Measurements from ENCODE around the gene MSMP.
A peak's percentile ranks its signal among the peaks of the same experiment; 100 is the strongest.

MSMP gene

DNA sequence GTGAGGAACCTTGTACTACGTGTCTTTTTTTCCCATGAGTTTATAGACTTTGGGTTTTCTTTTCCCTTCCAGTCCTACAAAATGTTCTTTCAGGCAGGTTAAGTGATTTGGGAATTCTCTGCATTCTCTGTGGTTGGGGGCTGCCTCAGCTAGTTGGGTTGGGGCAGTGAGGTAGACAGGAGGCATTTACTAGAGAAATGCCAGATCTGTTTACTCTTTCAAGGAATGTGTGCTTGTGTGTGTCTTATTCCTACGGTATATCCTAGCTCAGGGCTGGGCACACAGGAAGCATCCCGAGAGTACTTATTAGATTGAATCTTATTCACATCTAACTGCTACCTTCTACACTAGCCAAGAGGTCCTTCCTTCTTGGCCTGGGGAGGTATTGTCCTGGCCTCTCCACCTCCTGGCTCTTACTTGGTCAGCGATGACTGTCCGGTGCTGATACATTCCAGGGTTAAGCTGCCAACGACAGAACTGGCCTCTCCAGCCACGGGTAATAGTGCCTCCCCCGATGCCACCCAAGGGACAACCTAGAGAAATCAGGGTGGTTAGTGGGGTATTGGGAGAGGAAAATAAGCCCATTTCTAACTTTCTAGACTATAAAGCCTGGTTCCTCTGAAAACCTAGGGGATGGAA lies 10.1 kb downstream of the MSMP start:
- DNase-seq (ENCODE audit: low read depth in 2 of 2), result no peak

DNA sequence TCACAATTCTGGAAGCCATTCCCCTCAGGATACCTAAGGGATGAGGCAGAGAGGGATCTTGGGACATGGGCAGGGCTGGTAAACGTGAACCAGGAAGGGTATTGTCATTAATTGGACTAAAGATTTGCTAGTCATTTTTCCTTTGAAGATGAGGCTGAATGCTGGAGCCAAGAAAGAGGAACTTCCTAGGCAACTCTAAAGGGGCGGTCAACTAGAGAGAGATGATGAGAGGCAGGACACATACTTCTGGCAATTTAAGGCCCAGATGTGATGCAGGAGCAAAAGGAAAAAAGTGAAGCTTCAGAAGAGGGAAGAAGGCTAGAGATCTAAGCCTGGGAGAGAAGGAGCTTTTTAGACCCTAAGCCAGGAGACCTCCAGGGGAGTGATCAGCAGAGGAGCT lies 10.6 kb downstream of the MSMP start:
- DNase-seq (ENCODE audit: low read depth in 2 of 2), result no peak

DNA sequence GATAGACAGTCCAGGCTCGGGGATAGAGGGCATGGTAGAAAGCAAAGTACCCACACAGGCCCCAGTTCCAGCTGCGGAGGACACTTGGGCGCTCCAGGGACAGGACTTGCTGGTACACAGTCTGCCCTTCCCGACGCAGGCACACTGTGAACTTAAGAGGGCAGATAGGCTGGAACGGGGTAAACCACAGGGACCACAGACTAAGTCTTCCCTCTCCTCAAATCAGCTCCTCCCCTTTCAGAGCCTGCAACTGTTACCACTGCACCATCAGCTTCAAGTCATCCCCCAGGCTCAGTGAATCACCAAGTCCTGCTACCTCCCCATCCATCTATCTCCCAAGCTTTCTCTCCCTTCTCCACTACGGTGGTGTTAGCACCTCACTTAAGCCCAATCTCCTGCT lies 12.3 kb downstream of the MSMP start:
- DNase-seq (ENCODE audit: low read depth in 2 of 2), result no peak

DNA sequence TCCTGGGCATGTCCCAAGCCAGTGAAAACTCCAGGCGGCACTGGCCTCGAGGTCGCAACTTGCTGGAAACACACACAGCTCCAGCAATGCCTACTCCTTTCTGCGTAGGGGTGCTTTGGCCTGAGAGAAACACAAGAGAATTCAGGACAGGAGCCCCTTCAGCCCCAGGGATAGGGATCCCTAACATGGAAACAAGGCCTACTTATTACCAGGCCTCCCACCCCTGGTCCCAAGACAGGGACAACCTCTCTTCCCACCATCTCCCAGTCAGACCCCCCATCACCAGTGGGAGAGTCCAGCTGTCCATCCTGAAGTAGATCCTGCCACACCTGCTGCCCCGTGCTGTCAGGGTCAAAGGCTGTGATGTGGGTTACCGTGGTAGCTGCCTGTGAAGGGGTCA lies 13.8 kb downstream of the MSMP start:
- no peak for DNase-seq (ENCODE audit: low read depth in 2 of 2)

DNA sequence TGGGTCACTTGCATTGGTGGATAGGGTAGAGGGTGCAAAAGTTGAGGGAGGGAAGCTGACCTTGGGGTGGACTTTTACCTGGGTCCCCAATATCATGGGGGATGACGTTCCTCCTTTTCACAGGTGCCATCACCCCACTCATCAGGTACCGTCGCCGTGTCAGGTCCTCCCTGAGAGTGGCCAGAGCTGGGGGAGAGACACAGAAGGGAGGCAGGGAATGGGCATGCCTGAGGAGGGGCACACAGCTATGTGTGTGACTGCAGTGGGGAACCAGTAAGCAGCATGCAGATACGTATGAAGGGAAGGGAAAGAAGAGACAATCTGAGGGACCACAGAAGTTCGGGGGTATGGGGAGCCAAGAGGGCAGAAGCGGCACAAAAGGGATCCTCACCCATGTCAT lies 15.2 kb downstream of the MSMP start:
- no peak for DNase-seq (ENCODE audit: low read depth in 2 of 2)

DNA sequence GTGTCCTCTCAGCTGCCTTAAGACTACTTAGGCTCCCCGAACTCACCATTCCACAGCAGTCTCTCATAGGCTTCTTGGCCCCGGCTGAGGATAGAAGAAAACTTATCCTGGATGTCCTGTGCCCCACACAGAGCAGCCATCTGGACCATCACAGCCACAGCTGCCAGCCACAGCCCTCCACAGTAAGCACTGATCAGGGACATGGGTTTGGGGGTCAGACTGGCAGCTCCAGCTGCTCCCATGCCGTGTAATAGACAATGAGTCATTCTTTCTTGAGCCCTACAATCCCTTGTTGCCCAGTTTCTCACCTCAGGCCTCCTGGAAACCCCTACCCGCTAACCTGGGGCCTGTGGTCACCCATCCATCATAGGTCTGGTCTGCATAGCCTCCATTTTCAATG lies 15.9 kb downstream of the MSMP start:
- DNase-seq (ENCODE audit: low read depth in 2 of 2), result no peak

DNA sequence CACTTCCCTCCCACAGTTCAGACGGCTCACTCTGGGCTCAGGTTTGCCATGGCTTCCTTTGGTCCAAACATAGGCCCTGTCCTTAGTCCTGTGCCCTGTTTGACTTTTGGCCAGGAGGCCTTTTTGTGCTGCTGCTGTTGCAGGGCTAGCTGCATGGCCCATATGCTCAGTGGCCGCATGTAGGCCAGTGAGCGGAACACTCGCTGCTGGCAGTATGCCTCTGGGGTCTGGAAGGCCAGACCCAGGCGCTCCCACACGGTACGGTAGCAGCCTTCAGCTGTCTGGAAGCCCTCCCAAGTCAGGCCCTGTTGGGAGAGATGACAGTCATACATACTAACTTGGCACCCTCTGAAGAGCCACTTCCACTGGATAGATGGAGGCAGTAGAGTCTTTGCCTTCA lies 16.9 kb downstream of the MSMP start:
- DNase-seq (ENCODE audit: low read depth in 2 of 2), result no peak

DNA sequence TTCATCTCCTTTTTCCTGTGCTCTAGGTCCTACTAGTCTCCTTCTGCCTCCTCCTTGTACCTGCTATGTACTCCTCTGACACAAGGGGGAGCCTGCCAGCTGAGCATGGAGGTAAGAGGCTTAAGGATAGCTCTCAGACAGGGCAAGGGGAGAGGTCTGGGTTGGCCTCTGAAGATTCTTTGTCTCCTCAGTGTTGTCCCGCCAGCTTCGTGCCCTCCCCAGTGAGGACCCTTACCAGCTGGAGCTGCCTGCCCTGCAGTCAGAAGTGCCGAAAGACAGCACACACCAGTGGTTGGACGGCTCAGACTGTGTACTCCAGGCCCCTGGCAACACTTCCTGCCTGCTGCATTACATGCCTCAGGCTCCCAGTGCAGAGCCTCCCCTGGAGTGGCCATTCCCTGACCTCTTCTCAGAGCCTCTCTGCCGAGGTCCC lies 17.9 kb downstream of the MSMP start:
- DNase-seq (ENCODE audit: low read depth in 2 of 2), result peak in 1 of 2 donors; percentile 54

DNA sequence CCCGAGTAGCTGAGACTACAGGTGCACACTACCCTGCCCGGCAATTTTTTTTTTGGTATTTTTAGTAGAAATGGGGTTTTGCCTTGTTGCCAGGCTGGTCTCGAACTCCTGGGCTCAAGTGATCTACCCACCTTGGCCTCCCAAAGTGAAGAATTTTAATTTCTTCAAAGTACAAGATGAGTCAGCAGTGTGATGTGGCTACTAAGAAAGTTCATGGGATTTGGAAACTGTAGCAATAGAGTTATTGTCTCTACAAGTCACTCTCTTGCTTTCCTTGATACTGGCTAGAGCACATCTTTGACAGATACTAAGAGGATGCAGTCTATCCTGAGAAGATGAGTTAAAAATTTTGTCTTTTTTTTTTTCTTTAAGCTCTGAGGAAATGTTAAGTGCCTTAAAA lies 20.0 kb downstream of the MSMP start:
- no peak for DNase-seq (ENCODE audit: low read depth in 2 of 2)

DNA sequence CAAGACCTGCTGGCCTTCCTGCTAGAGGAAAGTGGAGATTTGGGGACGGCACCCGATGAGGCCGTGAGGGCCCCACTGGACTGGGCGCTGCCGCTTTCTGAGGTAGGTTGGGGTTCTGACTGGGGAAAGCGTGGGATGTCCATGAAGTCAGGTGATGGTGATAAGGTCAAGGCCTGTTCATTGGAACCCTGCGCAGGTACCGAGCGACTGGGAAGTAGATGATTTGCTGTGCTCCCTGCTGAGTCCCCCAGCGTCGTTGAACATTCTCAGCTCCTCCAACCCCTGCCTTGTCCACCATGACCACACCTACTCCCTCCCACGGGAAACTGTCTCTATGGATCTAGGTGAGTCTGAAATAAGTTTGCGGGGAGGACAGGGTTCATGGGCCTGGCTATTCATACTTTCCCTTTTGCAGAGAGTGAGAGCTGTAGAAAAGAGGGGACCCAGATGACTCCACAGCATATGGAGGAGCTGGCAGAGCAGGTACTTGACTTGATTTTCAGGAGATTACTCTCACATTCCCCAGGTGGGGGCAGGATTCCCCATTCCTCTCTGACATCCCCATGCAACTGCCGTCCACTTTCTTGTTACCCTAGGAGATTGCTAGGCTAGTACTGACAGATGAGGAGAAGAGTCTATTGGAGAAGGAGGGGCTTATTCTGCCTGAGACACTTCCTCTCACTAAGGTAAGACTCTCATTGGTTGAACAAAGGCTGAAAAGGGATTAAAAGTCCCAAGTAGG lies 21.1 kb downstream of the MSMP start:
- no peak for DNase-seq (ENCODE audit: low read depth in 2 of 2)

DNA sequence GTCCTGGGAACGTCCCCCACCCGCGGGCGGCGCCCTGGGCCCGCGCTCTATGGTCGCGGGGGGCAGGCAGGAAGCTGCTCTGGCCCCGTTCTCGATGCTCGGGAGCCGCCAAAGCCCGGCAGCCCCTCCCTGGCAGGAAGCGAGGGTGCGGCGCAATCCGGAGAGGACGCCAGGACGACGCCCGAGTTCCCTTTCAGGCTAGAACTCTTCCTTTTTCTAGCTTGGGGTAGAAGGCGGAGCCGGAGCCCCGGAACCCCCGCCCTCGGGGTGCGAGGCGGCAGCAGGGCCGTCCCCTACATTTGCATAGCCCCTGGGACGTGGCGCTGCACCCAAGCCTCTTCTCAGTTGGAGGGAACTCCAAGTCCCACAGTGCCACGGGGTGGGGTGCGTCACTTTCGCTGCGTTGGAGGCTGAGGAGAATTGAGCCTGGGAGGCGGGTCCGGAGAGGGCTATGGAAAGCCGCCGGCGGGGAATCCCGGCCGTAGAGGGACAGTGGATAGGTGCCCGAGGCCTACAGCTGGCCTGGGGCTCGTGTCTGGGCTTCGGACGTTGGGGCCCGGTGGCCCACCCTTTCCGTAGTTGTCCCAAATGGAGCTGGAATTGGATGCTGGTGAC lies 21.8 kb downstream of the MSMP start, which contains the start of the genes CREB3 and TLN1:
CREB3 (plus strand) TSS at position 482 of the 615 bp plus-strand sequence; CDS start at position 589, 107 bp downstream.
TLN1 (minus strand) TSS at position 11 of the 615 bp plus-strand sequence. CDS start 6,501 bp downstream, outside the sequence.
- peak; percentile 92 to 93 for DNase-seq (ENCODE audit: low read depth in 2 of 2)

DNA sequence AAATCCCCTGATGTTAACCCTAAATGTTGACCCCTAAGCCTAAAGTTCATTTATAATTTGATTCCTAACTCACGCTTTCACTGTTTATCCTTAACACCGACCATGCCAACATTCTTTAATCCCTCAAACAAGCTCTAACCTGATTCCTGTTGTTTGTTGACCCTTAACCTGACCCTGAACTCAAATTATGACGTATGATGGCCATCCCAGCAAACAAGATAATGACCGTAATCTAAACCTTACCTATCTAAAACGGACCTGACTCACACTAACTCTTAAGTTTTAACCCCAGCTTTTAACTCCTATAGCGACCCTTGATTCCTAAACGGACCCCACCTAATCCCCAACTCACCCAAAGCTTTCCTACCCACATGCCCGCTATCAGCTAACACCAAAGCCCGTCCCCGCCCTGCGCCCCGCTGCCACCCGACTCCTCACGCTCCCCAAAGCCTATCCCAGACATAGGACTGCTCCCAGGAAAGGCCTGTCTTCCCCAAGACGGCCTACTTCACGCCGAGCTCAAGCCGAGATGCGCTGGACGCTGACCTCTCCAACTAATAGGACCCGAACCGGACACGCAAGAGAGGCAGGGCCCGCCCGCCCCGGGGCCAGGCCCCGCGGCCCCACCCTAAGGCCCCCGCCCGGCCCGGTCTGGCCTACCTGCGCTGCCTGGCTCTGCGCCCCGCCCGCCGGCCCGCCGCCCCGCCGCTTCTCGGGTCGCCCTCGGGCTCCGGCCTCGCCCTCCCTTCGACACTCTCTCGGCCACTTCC lies 22.5 kb downstream of the MSMP start:
- DNase-seq (ENCODE audit: low read depth in 2 of 2), result no peak

DNA sequence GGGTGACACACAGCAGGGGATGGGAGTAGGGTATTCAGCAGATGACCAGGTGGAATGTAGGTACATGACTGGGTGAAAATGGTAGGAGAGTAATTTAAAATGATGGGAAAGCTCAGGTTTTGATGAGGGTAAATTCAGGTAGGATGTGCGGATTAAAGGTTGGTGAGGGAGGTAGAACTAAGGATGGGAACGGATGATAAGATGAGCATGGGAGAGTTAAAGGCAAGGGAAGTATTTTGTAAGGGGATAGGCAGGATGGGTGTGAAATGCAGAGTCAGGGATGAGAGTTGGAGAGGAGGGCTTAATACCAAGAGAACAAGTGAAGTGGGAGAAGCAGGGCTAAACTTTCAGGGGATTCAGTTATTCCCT lies 23.6 kb downstream of the MSMP start:
- no peak for DNase-seq (ENCODE audit: low read depth in 2 of 2)

DNA sequence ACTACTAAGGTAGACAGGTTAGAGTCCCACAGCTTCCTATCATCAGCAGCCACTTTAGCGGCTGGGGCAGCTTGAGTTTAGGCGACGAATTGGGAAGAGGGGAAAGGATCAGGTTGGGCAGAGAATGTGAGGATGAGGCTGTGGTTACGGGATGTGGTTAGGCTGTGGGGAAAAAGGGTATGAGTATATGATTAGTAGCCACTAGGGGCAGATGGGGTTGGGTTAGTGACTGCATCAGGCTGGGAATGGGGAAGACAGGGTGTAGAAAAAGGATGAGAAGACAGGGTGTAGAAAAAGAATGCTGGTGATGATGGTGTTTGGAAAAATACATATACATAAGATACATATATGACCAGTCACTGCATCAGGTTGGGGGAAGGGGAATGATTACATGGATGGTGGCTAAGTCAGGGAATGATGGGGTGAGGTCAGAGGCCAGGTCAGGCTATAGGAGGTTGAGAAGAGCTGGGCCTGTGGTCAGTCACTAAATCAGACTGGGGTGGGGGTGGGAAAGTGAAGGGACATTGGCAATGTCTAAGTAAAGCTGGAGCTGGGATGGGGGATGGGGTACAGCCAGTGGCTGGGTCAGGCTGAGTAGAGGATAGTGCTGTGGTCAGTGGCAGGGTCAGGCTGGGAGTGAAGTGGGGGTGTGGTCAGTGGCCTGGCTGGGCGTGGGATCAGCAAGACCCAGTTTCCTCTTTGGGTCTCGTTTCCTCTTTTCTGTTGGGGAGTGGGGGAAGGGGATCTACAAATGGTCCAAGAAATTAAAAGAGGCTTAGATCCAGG lies 24.2 kb downstream of the MSMP start:
- no peak for DNase-seq (ENCODE audit: low read depth in 2 of 2)

DNA sequence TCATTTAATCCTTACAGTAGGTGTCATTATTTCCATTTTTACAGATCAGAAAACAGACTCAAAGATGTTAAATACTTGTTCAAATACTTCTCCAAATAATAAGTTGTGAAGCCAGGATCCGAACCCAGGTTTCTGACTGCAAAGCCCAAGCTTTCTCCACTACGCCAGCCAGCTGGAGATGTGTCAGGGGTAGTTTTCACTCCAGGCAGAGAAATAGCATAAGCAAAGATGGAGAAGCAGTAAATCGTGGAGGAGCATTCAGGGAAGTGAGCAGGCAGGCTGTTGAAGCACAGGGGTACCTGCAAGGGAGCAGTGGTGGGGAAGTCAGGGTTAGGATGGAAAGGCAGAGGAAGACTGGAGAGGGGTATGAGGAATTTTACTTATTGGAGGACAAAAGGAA lies 25.0 kb downstream of the MSMP start:
- DNase-seq (ENCODE audit: low read depth in 2 of 2), result no peak

DNA sequence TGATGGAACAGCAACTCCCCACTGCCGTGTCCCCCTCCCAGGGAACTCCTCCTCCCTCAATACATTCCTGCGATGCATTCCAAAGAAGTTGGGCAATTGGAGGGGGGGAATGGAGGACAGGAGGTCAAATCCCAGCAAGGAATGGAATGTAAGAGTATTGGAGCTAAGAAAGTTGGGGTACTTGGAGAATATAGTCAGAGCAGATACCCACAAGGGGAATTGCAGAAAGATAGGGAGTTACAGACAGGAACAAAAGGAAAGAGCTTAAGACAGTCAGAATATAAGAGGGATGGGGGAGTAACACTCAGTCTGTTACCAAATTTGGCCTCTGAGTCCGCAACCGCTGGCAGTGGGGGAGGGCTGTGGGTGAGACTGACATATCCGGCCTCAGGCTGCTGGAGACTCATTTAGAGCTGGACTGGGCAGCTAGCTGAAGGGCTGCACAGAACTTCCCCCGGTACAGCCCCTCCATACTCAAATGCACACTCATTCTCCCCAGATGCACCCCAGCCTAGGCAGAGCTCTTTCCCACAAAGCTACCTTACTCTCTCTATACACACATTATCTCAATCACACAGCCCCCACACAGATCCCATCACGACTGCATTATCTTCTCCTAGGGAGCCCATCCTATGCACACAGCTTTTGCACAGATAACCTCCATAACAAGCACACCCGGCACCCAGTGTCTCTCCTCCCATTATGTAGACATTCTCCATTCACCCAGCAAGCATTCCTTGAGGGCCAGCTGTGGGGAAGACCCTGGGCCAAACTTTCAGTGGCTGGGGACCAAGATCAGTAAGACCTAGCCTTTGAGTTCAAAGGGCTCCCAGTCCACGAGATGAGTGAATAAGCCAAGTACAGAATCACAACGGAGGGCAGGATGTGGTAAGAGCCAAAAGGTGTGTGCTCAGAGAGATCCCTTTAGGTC lies 25.8 kb downstream of the MSMP start:
- DNase-seq (ENCODE audit: low read depth in 2 of 2), result peak in 1 of 2 donors; percentile 23

DNA sequence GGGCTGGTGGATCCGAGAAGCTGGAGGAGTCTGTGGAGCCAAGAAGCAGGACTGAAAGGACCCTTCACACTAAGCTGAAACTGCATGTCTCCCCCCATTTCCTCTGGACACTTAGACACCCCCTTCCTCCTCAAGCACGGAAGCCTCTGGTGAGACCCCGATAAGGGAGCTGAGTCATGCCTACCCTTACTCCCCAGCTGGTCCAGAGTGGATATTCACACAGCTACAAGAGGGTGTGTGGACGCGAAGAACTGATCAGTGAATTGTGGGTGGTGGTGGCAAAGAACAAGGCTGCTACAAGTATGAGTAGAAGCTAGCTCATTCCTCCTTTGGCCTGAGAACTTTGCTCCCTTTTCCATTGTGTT lies 26.4 kb downstream of the MSMP start:
- DNase-seq (ENCODE audit: low read depth in 2 of 2), result no peak

DNA sequence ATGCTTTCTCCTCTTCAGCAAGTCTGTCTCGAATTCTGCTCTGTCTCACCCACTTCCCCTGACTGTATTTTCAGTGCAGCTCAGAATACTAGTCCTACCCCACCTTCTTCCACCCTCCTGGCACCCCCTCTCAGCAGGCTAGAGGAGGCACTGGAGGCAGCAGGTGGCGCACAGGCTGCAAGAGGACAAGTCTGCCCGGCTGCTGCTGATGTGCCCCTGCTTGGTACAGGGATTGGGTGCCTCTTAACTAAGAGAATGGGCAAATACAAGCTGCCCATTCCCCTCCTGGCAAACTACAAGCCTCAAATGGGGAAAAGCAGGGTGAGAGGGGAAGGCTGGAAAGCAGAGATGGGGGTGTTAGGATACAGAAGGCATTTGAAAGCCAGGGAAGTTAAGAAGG lies 27.1 kb downstream of the MSMP start:
- DNase-seq (ENCODE audit: low read depth in 2 of 2), result no peak

DNA sequence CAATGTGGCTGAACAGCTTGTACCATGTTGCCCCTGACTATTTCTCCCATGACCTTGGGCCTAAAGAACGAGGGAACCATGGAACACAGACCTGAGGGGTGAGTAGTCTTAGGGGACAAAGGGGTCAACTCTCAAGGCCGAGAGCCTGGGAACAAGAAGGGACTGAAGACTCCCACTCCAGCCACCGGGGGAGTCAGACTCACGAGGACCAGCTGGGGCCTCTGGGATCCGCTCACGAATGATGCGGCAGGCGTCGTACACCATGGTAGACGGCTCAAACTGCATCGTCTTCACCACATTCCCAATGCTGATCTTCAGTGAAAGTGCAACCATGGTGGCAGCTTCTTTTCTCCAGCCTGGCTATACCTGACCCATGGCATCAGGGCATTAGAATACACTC lies 28.7 kb downstream of the MSMP start:
- no peak for DNase-seq (ENCODE audit: low read depth in 2 of 2)

DNA sequence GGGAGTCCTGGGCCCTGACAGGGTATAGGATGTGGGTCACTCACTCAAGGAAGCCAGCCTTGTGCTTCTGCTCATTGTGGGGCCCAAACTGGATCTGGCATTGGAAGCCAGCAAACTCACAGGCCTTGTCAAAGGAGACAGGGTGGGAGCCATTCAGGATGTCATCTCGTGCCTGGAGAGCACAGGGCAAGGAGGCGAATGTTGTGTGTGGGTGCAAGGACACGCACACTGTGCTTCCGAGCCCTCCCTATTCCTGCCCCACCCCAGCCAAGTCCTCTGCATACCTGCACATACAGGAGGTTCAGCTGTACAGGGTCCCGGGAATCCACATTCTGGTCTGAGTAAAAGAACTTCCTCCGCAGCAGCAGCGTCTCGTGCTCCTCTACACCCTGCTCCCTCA lies 30.2 kb downstream of the MSMP start:
- DNase-seq (ENCODE audit: low read depth in 2 of 2), result no peak
